HG03139 (cell line): ENCODE data around the gene P2RY14.
"Not testable (repeated sequence)": the region's sequence is repeated elsewhere in the genome, so short reads cannot be mapped to it uniquely, and the experiment has no call there.

Source experiments
- ATAC-seq: cut with Tn5 transposase; IDR thresholded peaks from one replicate; pipeline ENCODE4 v1.9.1; 2021; ENCODE audit not compliant: unreplicated experiment

Gene P2RY14

DNA sequence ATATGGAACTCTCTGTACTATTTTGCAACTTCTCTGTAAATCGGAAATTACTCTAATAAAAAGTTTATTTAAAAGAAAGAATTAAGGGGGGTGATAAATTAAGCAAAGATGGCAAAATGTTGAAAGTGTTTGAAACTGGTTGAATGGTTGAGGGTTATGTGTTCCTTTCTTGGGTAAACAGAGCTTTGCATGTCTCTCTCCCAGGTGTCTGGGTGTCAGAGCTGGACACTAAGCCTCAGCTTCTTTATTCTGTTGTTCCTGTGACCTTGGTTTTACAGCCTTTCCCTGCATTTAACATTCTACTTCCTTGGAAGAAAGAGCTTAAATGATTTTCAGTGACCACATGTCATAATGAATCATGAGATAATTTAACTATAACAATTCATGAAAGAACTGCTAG is 82.5 kb downstream of the P2RY14 start:
- ATAC-seq = no peak

DNA sequence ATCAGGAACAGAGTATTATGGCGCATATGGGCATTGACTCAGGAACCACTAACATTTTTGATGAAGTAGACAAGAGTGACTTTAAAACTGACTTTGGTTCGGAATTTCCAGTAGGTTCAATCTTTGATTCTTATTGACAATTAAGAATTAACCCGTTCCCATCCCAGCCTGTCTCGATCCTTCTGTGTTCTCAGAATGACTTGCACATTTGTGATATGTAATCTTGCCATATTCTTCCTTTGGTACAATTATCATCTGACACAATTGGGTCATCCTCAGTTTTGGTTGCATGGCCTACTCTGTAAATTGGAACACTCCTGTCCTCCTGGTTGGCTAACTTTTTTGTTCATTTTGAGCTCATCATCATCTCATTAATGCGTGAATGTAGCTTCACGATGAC is 85.8 kb downstream of the P2RY14 start:
- ATAC-seq = no peak

DNA sequence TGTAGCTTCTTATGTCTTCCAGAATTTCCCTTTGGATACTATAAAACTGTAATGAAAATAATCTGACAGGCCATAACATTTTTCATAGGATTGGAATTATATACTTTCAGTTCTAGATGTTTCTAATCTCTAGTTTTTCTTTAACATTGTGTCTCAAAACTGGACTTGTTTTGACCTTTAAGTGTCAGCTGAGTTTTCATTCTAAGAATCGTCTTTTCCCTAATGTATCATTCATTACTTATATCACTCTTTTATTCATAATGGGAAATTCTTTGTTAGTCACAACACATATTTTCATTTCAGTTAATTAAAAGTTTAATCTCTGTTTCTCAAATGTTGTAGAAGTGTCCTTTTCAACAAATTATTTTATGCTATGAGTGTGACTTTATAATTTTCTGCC is 87.2 kb downstream of the P2RY14 start:
- no peak for ATAC-seq

DNA sequence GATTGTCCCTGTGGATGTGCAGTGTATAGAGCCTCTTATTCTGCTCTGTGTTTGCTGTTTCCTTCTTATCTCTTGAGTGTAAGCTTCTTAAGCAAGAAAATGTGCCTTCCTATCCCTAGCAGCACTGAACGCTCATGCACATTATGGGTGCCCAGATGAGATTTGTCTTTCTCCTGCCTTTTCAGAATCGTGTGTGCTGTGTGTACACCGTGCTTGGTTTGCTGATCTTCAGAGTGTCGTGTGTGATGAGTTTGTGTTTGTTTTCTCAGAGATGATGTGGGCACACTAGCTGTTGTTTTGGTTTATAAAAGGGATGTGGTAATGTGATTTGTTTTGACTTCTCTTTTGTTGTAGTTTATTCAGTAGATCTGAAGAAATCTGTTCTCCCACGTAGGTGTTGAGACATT is 95.1 kb downstream of the P2RY14 start:
- no peak for ATAC-seq

DNA sequence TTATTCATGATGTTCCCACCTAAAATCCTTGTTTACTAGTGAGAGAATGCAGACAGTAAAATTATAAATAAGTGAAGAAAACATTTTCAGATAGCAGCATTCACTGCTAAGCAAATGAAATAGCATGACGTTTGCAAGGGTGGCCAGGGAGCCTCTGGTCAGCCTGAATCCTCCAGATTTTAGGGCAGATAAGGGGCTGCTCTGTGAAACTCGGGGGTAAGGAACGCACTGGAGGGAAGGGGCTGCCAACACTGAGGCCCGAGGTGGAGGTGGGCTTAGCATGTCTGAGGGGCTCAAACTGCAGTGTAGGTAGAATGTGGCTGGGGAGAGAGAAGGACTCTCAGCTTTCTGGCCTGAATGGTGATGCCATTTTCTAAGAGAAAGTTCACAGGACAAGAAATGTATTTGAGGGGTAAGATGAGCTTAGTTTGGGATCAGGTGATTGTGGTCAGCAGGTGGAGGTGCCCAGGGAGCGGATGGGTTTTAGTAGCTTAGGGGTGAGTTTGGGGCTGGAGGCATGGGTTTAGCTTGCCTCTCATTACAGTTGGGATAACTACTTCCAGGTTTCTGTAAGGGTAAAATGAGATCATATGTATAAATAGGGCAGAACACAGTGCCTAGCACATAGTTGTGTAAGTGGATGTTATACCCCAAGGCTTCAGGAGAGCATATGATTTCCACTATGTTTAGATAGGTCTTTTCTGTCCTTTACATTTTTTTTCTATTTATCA is 95.8 kb downstream of the P2RY14 start:
- ATAC-seq = no peak

DNA sequence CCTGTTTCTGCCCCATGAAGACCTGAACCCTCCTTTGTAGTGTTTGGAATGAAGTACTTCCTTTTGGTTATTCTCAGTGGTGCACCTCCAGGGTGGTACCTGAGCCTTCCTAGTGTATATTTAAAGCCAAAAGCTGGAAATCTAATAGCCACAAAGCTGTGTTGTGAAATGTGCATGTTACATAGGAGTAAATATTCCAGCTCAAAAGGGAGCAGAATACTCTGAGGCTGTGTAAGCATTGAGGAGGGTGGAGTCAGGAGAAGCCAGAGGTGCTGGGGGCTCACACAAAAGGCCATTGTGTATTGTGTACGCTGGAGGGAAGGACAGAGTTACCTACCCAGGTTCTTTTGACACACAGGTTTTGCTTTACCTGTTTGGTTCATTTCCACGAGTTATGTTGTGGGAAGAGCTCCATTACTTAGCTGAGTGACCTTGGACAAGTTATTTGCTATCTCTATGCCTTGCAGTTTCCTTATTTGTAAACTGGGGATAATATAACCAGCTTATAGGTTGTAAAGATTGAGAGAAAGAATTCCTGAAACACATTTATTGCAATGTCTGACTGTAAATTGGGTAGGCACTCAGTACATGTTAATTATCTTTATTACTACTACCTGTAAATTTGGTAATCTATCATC is 100.0 kb downstream of the P2RY14 start:
- ATAC-seq = no peak

DNA sequence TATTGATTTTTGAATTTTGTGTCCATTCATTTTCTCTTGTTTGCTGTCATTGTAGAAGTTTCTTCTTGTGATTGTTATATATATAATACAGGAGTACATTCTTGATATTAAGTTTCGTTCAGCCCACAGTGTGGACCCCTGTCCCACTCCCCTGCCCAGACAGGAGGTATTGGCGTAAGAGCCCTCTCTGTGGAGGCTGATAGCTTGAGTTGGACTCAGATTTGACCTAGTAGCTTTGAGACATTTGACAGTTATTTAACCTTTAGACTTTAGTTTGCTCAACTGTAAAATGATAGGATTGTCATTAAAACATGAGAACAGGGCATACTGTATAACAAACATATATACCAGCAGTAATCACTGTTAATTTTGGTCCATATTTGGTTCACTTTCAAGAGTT is 102.4 kb downstream of the P2RY14 start:
- no peak for ATAC-seq

DNA sequence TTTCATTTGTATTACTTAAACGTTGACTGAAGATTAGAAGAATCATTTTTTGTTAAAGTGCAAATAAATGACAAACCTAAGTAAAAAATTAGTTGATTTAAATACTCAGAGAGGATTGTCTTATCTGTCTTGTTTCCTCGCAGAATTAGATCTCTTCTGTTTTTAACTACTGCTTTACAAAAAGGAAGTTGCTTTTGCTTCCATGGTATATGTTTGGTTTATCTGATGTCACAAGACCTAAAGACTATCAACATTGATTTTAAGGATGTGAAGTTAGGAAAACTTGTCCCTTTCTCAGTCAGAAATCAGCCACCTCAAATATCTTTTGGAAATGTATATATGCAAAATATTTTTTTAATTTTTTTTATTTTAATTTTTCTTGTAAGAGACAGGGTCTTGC is 104.0 kb downstream of the P2RY14 start:
- ATAC-seq = no peak

DNA sequence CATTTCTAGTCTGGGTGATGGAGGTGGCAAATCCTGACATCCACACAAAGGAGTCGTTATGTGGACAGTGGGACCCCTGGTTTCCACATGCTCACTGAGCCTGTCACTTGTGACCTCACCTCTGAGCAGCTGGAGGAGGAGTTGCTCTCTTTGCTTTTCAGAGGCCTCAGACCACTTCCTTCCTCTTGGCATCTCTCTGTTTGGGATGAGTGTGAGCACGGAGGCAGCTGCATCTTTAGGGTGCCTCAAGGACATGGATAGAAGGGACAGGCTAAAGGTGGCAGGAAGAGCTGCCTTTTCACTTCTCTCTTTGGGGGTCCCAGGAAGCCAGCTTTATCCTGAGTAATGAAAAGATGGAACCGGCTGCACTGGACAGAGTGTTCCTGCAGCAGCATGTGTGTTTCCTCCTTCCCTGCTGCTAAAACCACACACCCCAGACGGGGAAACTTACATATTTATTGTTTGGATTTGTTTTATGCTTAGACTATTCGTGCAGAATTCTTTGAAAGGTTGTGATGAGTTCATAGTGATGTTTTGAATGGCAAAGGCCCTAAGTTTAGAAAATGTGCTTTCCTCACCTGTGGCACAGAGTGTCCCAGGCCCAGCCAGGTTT is 107.1 kb downstream of the P2RY14 start:
- ATAC-seq = peak; percentile 59

DNA sequence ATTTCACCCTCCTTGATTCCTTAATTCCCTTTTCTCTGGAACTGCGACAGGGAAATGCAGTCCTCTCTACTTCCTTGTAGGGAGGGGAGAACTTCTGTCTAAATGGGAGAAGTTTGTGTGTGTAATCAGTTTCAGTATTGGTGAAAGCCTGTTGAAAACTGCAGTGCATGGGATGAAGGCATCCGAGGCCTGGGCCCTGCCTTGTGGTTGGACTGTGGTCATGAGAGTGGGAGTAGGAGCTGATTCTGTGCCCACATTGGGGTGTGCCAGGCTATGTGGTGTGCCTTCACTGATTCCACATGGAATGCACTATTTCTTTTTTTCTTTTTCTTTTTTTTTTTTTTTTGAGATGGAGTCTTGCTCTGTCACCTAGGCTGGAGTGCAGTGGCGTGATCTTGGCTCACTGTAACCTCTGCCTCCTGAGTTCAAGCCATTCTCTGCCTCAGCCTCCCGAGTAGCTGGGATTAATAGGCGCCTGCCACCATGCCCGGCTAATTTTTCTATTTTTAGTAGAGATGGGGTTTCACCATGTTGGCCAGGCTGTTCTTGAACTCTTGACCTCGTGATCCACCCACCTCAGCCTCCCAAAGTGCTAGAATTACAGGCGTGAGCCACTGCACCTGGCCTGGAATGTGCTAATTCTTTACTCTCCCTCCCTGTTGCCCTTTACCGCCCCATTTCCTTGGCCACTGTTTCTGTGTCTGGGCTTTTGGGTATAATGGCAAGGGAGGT is 108.2 kb downstream of the P2RY14 start:
- ATAC-seq = not testable (repeated sequence)

DNA sequence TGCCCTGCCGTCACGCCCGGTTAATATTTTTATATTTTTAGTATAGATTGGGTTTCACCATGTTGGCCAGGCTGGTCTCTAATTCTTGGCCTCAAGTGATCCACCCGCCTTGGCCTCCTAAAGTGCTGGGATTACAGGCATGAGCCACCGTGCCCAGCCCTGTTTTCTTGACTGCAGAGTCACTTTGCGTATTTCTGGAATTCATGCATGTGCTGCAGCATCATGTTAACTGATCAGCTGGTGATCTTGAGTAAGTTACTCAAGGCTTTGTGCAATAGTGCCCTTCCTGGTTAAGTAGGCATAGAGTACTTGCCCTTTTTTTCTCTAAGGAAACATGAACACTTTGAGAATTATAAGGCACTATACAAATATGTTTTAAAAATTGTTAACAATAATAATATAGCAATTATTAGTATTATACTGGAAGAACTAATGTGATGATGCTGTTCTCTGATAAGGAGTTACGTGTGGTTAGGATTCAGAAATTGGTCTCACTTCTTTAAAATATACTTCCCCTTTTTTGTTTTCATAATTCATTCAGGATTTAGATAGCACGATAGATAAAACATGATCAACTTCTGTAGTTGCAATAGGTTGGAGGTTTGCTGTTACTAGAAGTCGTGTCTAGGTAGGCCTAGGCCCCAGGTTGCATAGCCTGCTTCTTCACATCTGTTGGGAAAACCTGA is 108.9 kb downstream of the P2RY14 start:
- no peak for ATAC-seq

DNA sequence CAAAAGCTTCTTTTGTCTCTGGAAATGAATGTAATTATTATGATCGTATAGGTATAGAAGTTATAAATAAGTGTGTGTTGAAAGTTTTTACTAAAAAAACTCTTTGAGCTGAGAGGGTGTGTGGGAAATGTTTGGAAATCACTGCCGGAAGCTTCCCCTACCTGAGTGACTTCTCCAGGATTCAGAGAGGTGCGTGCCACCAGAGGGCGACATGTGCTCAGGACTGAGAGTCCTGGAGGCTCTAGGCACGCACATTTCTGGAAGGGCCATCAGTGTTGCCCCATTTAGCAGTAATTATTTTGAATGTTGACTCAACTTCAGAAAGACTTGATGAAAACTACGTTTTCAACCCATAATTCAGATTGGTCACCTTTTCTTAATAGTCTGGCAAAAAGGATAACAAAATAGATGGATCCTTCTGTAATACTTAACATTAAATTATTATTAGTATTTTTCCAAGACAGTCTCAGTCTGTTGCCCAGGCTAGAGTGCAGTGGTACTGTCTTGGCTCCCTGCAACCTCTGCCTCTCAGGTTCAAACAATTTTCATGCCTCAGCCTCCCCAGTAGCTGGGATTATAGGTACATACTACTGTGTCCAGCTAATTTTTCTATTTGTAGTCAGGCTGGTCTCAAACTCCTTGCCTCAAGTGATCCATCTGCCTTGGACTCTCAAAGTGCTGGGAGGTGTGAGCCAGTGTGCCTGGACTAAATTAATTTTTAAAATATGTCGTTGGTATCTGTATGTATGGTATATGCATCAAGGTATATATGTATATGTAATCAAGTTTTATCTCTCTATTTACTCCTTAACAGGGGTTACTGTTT is 109.9 kb downstream of the P2RY14 start:
- peak; percentile 42 for ATAC-seq

DNA sequence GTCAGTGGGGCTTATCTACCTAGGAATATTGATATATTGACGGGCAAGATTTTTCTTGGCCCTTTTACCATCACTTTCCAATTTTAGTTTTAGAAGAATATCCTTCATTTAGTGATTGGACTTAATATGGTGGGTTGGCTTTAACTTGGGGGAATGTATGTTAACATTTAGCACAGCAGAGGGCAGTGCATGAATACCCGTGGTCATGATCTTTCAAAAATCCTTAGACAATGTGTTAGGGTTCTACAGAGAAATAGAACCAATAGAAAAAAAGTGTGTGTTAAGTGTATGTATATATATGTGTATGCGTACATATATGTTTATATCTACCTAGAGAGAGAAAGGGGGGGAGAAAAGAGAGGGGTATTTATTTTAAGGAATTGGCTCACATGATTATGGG is 112.2 kb downstream of the P2RY14 start:
- ATAC-seq = no peak

DNA sequence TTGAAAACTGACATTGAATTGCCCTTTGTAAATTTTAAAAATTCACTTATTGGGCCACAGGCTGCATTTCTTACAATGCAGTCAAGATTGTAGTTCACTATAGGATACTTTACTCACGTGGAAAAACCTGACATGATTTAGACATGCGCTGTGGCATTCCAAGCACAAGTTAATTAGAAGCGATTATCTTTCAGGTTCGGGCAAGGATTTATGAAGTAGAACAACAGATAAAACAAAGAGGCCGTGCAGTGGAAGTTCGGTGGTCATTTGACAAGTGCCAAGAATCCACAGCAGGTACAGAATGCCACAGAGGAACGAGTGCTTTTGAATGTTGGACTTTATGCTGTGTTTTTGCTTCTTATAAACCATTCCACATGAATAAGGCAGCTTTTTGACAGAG is 113.1 kb downstream of the P2RY14 start:
- ATAC-seq = no peak
